Hypothalamus (tissue), 51 donors: Measurements from ENCODE around the gene CHD6.

Source experiments
- DNase-seq, 51 donors: peaks; one replicate each; lab custom pipeline; 2025; lab: John Stamatoyannopoulos, UW

Gene CHD6

GRCh38 chr20:41617902-41618806 is at the start of gene CHD6:
CHD6 (minus strand) TSS chr20:41618377; CDS start chr20:41551337, 67,040 bp downstream.
- peak; percentile 75 to 100 (median 98) for DNase-seq

GRCh38 chr20:41664584-41664983 is 46.4 kb upstream of the CHD6 start:
- no peak for DNase-seq

GRCh38 chr20:41657655-41658054 is 39.5 kb upstream of the CHD6 start:
- no peak for DNase-seq

- no peak for DNase-seq
These were observed 37.9 kb upstream of the CHD6 start for GRCh38 chr20:41655962-41656618.

- no peak for DNase-seq
These were observed 36.7 kb upstream of the CHD6 start for GRCh38 chr20:41654884-41655283.

GRCh38 chr20:41654292-41654691 is 36.1 kb upstream of the CHD6 start:
- peak in 11 of 51 donors; percentile 2 to 34 (median 12) for DNase-seq

GRCh38 chr20:41650231-41650948 is 32.2 kb upstream of the CHD6 start:
- DNase-seq = no peak

GRCh38 chr20:41649489-41649888 is 31.3 kb upstream of the CHD6 start:
- peak in 1 of 51 donors; percentile 3 for DNase-seq

GRCh38 chr20:41645372-41645771 is 27.2 kb upstream of the CHD6 start:
- no peak for DNase-seq

- DNase-seq = peak in 10 of 51 donors; percentile 6 to 47 (median 12)
These were observed 25.3 kb upstream of the CHD6 start for GRCh38 chr20:41643504-41643938.

GRCh38 chr20:41639630-41640029 is 21.5 kb upstream of the CHD6 start:
- DNase-seq = no peak

- DNase-seq = no peak
These were observed 20.3 kb upstream of the CHD6 start for GRCh38 chr20:41638456-41638855.

- no peak for DNase-seq
These were observed 17.0 kb upstream of the CHD6 start for GRCh38 chr20:41635158-41635557.

- DNase-seq = no peak
These were observed 14.7 kb upstream of the CHD6 start for GRCh38 chr20:41632896-41633295.

- peak in 1 of 51 donors; percentile 60 for DNase-seq
These were observed 13.6 kb upstream of the CHD6 start for GRCh38 chr20:41631826-41632225.

GRCh38 chr20:41630846-41631245 is 12.7 kb upstream of the CHD6 start:
- no peak for DNase-seq

GRCh38 chr20:41627611-41628244 is 9.6 kb upstream of the CHD6 start:
- no peak for DNase-seq

GRCh38 chr20:41627001-41627495 is 8.9 kb upstream of the CHD6 start:
- DNase-seq = no peak

- DNase-seq = no peak
These were observed 5.6 kb upstream of the CHD6 start for GRCh38 chr20:41623625-41624375.

GRCh38 chr20:41622584-41622983 is 4.4 kb upstream of the CHD6 start:
- DNase-seq = no peak
